HepG2 (cell line): ENCODE results near the gene C11orf24. TPM values are rescaled to one million over a fixed set of nuclear protein-coding genes. Genes with fewer than 3 reads are reported as not detected.

Source experiments
- GATAD2A ChIP-seq: IDR thresholded peaks from 2 replicates; pipeline ENCODE4 v1.6.1; 2016
- MED8 ChIP-seq: sonication (generic); formaldehyde crosslinking; IDR thresholded peaks from 2 replicates; pipeline ENCODE4 v1.8.1; 2023; ENCODE audit warnings: mild to moderate bottlenecking, missing genetic modification reagents; ENCODE audit not compliant: insufficient replicate concordance
- NAIF1 ChIP-seq: sonication (generic); formaldehyde crosslinking; IDR thresholded peaks from 2 replicates; pipeline ENCODE4 v1.5.0; 2020; ENCODE audit warnings: mild to moderate bottlenecking, missing genetic modification reagents, borderline replicate concordance
- NCOR1 ChIP-seq: fragments of 200-600 bp; sonication (generic); IDR thresholded peaks from 2 replicates; pipeline ENCODE4 v1.7.0; 2017; ENCODE audit warnings: antibody characterized with exemption, low read length, borderline replicate concordance
- NFE2 ChIP-seq: sonication (generic); formaldehyde crosslinking; IDR thresholded peaks from 2 replicates; pipeline ENCODE4 v1.4.0; 2020; ENCODE audit warnings: missing genetic modification reagents
- RORA ChIP-seq: sonication (generic); formaldehyde crosslinking; IDR thresholded peaks from 2 replicates; pipeline ENCODE4 v1.5.0; 2020; ENCODE audit warnings: mild to moderate bottlenecking, missing genetic modification reagents, moderate library complexity
- SIN3B ChIP-seq: fragments of 150-350 bp; IDR thresholded peaks from 2 replicates; pipeline ENCODE4 v1.6.1; 2014; ENCODE audit warnings: low read length
- SNRNP70 ChIP-seq: fragments of 200-400 bp; formaldehyde crosslinking; IDR thresholded peaks from 2 replicates; pipeline ENCODE4 v1.6.1; 2017; ENCODE audit warnings: mild to moderate bottlenecking, low read depth, low read length, moderate library complexity
- SPEN ChIP-seq: sonication (generic); formaldehyde crosslinking; IDR thresholded peaks from 2 replicates; pipeline ENCODE4 v1.5.1; 2020; ENCODE audit warnings: low read depth, mild to moderate bottlenecking, missing genetic modification reagents
- SUZ12 ChIP-seq: fragments of 150-350 bp; IDR thresholded peaks from 2 replicates; pipeline ENCODE4 v1.6.1; 2014; ENCODE audit warnings: low read depth, low read length
- TOE1 ChIP-seq: sonication (generic); formaldehyde crosslinking; IDR thresholded peaks from 2 replicates; pipeline ENCODE4 v1.4.0; 2020; ENCODE audit warnings: mild to moderate bottlenecking, missing genetic modification reagents
- ZEB1 ChIP-seq: IDR thresholded peaks from 2 replicates; pipeline ENCODE4 v1.6.1; 2012; ENCODE audit warnings: mild to moderate bottlenecking, low read depth, inconsistent platforms; ENCODE audit not compliant: insufficient replicate concordance
- ZMAT3 ChIP-seq: sonication (generic); formaldehyde crosslinking; conservative IDR thresholded peaks from 2 replicates; pipeline ENCODE4 v1.7.0; 2021; ENCODE audit warnings: missing genetic modification reagents
- ZNF260 ChIP-seq: sonication (generic); formaldehyde crosslinking; IDR thresholded peaks from 2 replicates; pipeline ENCODE4 v1.4.0; 2020; ENCODE audit warnings: missing genetic modification reagents, low read depth, mild to moderate bottlenecking, borderline replicate concordance
- ZNF292 ChIP-seq: sonication (generic); formaldehyde crosslinking; IDR thresholded peaks from 2 replicates; pipeline ENCODE4 v1.8.1; 2022; ENCODE audit warnings: mild to moderate bottlenecking, low read depth, missing genetic modification reagents, borderline replicate concordance
- ZNF350 ChIP-seq: sonication (generic); formaldehyde crosslinking; IDR thresholded peaks from 2 replicates; pipeline ENCODE4 v1.4.0; 2020; ENCODE audit warnings: mild to moderate bottlenecking, low read depth, missing genetic modification reagents, borderline replicate concordance
- ZNF614 ChIP-seq: IDR thresholded peaks from 2 replicates; pipeline ENCODE4 v1.6.1; 2018; ENCODE audit warnings: missing biosample characterization, missing genetic modification reagents, inconsistent platforms, borderline replicate concordance
- ZNF737 ChIP-seq: sonication (generic); formaldehyde crosslinking; IDR thresholded peaks from 2 replicates; pipeline ENCODE4 v1.5.0; 2020; ENCODE audit warnings: missing genetic modification reagents, mild to moderate bottlenecking, borderline replicate concordance
- ZNF83 ChIP-seq: sonication (generic); formaldehyde crosslinking; IDR thresholded peaks from 2 replicates; pipeline ENCODE4 v1.4.0; 2020; ENCODE audit warnings: missing genetic modification reagents, mild to moderate bottlenecking, borderline replicate concordance
- ZNF850 ChIP-seq: sonication (generic); formaldehyde crosslinking; conservative IDR thresholded peaks from 2 replicates; pipeline ENCODE4 v1.9.0; 2021; ENCODE audit warnings: mild to moderate bottlenecking, missing genetic modification reagents
- polyA plus RNA-seq, 8 experiments: library from polyadenylated mRNA; depleted of rRNA in 3 of 8; stranded (reverse) in 7 of 8; unstranded in 1 of 8; fragments of >200 nt; fragmentation: Illumina TruSeq in 4 of 8; extraction: Trizol in 4 of 8; gene quantifications; 2 replicates each; pipeline versions ENCODE4 v1.2.1 to v1.2.3, GENCODE V29; 2011 to 2016; ENCODE audit warnings: low read depth in 4 of 8, missing spikeins in 1 of 8, mixed read lengths in 1 of 8; ENCODE audit not compliant: insufficient read depth in 1 of 8
- total RNA-seq, 5 experiments: library from RNA; depleted of rRNA; stranded (reverse); fragments of >200 nt; fragmentation: Illumina TruSeq; extraction: Trizol; gene quantifications; 2 replicates each; pipeline ENCODE4 v1.2.3, GENCODE V29; 2016; ENCODE audit warnings: low read depth in 1 of 5
- TF ChIP-seq, protein P1 (sequence below): sonication (generic); formaldehyde crosslinking; IDR thresholded peaks from 2 replicates; pipeline ENCODE4 v1.4.0; 2020; ENCODE audit warnings: missing genetic modification reagents
- TF ChIP-seq, protein P2 (sequence below): sonication (generic); formaldehyde crosslinking; IDR thresholded peaks from 2 replicates; pipeline ENCODE4 v1.5.1; 2020; ENCODE audit warnings: mild to moderate bottlenecking, missing genetic modification reagents, moderate library complexity

C11orf24 gene
- total and polyA plus RNA-seq, 2 of the 13 experiments (the other 11 are each of a cell fraction or from before 2014, with no cell fraction given) = 52.9 to 55.5 TPM

DNA sequence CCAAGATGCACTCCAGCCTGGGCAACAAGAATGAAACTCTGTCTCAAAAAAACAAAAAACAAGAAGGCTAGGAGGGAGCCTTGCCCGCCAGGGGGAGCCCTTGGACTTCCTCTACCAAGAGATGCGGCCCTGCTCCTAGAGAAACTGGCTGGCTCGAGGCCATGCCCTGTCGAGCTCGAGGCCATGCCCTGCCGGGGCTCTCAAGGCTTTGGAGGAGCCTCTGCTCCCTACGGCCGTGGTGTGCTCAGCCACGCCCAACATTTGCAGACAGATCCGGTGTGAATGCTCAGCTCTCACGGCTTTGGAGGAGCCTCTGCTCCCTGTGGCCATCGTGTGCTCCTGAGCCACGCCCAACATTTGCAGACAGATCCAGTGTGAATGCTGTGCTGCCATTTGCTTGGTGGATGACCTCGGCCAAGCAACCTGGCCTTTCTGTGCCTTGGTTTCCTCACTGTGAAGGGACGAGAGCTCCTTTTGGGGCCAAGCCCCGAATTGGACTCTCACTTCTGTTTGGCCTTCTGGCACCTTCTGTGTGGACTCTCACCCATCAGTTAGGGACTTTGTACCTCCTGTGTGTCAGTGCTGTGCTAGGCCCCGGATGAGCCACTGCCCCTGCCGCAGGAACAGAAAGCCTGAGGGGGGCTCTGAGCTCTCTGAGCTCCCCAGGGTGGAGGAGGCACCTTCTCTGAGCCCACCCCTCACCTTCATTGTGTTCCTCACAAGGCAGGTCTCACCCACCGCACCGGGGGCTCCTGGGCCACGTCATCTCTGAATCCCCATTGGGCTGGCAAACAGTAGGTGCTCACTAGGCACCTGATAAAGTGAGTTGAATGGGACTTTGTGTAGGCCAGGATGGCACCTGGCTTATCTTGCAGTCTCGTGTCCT lies 14.1 kb downstream of the C11orf24 start (continued):
- TF ChIP-seq ZNF614 (CRISPR knock-in tag) = peak; percentile 77; the same call in 1 of the 2 replicates
- TF ChIP-seq NFE2 (CRISPR knock-in tag) = no peak
- TF ChIP-seq SUZ12 = no peak
- TF ChIP-seq, protein P1, sequence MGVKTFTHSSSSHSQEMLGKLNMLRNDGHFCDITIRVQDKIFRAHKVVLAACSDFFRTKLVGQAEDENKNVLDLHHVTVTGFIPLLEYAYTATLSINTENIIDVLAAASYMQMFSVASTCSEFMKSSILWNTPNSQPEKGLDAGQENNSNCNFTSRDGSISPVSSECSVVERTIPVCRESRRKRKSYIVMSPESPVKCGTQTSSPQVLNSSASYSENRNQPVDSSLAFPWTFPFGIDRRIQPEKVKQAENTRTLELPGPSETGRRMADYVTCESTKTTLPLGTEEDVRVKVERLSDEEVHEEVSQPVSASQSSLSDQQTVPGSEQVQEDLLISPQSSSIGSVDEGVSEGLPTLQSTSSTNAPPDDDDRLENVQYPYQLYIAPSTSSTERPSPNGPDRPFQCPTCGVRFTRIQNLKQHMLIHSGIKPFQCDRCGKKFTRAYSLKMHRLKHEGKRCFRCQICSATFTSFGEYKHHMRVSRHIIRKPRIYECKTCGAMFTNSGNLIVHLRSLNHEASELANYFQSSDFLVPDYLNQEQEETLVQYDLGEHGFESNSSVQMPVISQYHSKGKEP (CRISPR knock-in tag) = no peak
- TF ChIP-seq MED8 = no peak
- no peak for TF ChIP-seq ZNF850 (CRISPR knock-in tag)
- TF ChIP-seq ZNF350 (CRISPR knock-in tag) = peak; percentile 69; the same call in 1 of the 2 replicates
- TF ChIP-seq RORA (CRISPR knock-in tag) = no peak
- no peak for TF ChIP-seq ZNF292
- no peak for TF ChIP-seq SNRNP70
- no peak for TF ChIP-seq TOE1 (CRISPR knock-in tag)
- peak; percentile 55; the same call in 1 of the 2 replicates for TF ChIP-seq NCOR1
- TF ChIP-seq NAIF1 (CRISPR knock-in tag) = no peak
- TF ChIP-seq ZNF737 (CRISPR knock-in tag) = no peak
- TF ChIP-seq ZMAT3 (CRISPR knock-in tag) = peak; percentile 52; the same call in 1 of the 2 replicates
- no peak for TF ChIP-seq ZNF83 (CRISPR knock-in tag)
- TF ChIP-seq, protein P2, sequence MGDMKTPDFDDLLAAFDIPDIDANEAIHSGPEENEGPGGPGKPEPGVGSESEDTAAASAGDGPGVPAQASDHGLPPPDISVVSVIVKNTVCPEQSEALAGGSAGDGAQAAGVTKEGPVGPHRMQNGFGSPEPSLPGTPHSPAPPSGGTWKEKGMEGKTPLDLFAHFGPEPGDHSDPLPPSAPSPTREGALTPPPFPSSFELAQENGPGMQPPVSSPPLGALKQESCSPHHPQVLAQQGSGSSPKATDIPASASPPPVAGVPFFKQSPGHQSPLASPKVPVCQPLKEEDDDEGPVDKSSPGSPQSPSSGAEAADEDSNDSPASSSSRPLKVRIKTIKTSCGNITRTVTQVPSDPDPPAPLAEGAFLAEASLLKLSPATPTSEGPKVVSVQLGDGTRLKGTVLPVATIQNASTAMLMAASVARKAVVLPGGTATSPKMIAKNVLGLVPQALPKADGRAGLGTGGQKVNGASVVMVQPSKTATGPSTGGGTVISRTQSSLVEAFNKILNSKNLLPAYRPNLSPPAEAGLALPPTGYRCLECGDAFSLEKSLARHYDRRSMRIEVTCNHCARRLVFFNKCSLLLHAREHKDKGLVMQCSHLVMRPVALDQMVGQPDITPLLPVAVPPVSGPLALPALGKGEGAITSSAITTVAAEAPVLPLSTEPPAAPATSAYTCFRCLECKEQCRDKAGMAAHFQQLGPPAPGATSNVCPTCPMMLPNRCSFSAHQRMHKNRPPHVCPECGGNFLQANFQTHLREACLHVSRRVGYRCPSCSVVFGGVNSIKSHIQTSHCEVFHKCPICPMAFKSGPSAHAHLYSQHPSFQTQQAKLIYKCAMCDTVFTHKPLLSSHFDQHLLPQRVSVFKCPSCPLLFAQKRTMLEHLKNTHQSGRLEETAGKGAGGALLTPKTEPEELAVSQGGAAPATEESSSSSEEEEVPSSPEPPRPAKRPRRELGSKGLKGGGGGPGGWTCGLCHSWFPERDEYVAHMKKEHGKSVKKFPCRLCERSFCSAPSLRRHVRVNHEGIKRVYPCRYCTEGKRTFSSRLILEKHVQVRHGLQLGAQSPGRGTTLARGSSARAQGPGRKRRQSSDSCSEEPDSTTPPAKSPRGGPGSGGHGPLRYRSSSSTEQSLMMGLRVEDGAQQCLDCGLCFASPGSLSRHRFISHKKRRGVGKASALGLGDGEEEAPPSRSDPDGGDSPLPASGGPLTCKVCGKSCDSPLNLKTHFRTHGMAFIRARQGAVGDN (CRISPR knock-in tag) = peak; percentile 100
- TF ChIP-seq ZEB1 = no peak
- TF ChIP-seq ZNF260 (CRISPR knock-in tag) = no peak
- peak; percentile 58; the same call in 1 of the 2 replicates for TF ChIP-seq SPEN (CRISPR knock-in tag)
- TF ChIP-seq SIN3B = no peak
- TF ChIP-seq GATAD2A (CRISPR knock-in tag) = peak; percentile 37; the same call in 1 of the 2 replicates
